GM04504 (cell line): Measurements from ENCODE around the gene CDC34.

Experiments used
- DNase-seq: peaks from one replicate; pipeline ENCODE4 v3.0.0-alpha.2; 2012; ENCODE audit warnings: low read depth

CDC34 gene

GRCh38 chr19:522726-523125 is 8.8 kb upstream of the CDC34 start:
- DNase-seq = no peak

DNA sequence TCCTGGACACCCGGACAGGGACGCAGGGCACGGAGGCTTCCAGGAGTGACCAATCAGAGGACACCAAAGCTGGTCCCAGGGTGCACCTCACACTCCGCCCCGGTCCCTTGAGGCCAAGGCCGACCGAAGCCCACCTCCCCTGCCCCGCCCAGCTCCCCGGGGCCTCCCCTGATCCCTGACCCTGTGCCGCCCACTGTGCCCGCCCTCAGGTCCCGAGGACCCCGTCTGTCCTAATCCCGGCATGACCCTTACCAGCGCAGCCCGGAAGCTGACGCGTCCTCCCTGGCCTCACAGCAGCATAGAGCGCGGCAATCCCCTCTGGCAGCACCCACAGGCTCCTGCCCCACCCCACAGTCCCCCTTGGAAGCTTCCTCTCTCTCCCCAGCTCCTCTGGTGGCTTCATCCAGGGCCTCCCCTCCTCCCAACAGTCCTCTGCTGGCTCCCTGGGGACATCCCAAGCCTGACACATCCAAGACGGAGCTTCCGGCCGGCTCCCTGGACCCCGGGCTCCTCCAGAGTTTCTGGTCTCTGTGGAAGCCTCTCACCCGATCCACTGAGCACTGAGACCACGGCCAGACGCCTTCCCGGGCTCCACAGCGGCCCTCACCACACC is 7.4 kb upstream of the CDC34 start:
- DNase-seq = no peak

DNA sequence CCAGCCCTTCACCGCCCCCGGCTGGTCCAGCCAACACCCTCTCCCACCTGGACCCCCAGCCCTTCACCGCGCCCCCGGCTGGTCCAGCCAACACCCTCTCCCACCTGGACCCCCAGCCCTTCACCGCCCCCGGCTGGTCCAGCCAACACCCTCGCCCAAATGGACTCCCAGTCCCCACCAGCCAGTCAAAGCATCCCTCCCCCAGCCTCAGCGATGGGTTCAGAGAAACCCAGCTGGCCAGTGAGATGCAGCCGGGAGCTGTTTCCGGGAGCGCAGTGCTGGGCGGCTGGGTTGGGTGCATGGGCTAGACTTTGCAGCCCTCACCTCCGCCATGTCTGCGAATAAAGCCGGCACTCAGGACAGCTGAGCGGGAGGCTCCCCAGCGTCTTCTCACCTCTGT is 6.5 kb upstream of the CDC34 start:
- DNase-seq = no peak

DNA sequence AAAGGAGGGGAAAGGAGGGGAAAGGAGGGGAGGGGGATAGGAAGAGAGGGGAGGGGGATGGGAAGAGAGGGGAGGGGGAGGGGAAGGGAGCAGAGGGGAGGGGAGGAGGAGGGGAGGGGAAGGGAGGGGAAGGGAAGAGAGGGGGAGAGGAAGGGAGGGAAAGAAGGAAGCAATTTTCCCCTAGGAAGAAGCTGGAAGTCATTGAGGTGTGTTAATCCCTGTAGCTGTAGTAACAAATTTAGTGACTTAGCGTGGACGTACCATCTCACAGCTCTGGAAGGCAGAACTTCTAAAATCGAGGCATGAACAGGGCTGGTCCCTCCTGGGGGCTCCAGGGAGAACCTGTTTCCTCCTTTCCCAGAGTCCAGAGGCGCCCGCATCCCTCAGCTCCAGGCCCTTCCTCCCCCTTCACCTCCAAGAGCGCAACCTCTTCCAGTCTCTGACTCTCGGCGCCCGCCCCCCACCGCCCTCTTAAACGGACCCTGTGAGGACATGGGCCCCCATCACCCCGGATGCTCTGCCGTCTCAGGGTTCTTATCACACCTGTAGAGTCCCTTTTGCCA is 5.6 kb upstream of the CDC34 start:
- DNase-seq = no peak

DNA sequence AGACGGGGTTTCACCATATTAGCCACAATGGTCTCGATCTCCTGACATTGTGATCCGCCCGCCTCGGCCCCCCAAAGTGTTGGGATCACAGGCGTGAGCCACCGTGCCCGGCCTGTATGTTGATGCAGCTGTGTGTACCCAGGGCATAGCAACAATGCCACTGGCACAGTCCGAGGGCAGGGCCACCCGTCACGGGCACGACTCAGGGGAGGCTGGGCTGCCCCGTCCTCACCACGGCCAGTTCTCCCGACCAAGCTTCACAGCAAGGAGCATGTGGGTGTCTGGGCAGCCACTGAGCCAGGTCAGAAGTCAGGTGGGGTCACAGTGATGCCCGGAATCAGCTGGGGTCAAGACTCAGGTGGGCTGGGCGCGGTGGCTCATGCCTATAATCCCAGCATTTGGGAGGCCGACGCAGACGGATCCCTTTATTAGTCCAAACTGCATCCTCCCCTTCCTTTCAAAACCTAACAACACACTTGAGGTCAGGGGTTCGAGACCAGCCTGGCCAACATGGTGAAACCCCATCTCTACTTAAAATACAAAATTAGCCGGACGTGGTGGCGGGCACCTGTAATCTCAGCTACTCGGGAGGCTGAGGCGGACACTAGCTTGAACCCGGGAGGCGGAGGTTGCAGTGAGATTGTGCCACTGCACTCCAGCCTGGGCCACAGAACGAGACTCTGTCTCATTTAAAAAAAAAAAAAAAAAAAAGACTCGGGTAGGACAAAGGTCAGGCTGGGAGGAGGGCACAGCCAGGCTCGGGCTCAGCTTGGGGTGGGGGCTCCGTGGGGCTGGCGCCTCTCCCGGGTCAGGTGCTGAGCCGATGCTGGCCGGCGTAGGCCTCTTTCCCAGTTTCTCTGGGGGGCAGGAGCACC is 1.2 kb upstream of the CDC34 start:
- DNase-seq = no peak

- peak; percentile 59 for DNase-seq
These were observed 379 bp upstream of the CDC34 start for GRCh38 chr19:531009-531752.

- DNase-seq = peak; percentile 43
These were observed 1.2 kb downstream of the CDC34 start for GRCh38 chr19:532561-533363.

DNA sequence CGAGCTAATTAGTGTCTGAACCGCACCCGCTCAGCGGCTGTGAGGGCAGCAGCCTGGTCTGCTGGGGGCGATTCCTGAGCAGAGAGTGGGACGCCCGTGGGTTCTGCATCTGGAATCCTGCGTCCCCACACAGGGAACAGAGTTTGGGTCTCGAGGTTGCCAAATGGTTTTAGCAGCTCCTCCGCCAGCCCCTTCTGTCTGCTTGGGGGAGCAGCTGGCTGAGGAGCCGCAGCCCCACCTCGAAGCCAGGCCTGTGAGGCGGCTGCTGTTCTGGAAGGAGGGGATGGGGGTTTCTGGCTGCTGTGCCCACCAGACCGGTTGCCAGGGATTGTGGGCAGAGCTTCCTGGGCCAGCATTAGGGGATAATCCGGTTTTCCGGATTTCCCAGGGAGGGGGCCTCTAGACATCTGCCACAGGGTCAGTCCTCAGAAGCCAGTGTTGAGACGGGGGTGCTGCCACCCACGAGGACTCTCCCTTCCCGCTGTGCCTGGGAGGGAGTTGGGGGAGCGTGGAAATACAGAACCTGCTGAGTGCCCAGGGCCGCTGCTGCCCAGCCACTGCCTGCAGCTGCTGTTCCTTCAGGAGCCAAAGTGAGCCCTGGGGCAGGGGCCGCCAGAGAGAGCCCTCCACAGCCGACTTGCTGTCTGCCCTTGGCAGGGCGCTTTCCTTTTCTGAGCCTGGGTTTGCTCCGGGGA is 2.0 kb downstream of the CDC34 start:
- DNase-seq = no peak

DNA sequence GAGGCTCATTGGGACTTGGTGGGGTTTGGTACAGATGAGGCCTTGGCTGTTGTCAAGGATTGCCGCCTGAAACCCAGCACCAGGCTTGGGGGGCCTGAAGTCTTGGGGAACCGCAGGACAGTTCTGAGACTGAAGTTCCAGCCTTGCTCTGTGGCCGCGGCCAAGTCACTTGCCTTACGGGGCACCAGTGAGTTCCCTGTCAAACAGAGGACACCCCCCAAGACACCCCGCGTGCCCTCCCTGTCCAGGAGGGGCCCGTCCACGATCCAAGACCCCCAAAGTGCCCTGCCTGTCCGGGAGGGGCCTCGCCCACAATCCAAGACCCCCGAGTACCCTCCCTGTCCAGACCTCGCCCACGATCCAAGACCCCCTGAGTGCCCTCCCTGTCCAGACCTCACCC is 2.5 kb downstream of the CDC34 start:
- DNase-seq = no peak

GRCh38 chr19:535017-535835 is 3.7 kb downstream of the CDC34 start:
- DNase-seq = no peak

DNA sequence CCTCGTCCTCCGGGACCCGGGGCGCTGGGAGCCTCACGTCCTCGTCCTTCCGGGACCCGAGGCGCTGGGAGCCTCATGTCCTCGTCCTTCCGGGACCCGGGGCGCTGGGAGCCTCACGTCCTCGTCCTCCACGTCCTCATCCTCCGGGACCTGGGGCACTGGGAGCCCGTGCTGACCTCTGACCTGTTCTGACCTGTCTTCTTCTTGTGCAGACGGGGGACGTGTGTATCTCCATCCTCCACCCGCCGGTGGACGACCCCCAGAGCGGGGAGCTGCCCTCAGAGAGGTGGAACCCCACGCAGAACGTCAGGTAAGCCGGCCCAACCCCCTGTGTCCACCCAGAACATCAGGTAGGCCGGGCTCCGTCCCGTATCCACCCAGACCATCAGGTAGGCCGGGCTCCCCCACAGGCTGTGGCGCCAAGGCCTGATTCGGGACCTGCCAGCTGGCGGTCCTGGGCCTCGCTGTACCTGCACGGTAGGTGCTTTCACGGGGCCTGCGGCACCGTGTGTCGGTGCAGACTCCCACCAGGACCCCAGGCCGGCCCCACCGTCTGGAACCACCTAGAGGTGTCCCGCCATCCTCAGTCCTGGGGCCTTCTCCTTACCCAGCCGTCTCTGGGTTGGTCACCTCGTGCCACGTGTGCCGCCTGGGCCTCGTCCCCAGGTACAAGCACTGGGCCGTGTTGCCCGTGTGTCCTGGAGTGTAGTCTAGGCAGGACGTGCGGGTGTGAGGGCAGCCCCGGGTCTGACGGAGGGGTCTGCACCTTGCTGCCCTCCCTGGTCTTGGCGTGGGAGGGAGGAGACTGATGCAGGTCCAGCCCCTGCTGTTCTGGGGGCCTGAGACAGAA is 4.7 kb downstream of the CDC34 start:
- DNase-seq = no peak

- DNase-seq = no peak
These were observed 5.4 kb downstream of the CDC34 start for GRCh38 chr19:536881-537404.

GRCh38 chr19:538641-539428 is 7.3 kb downstream of the CDC34 start:
- no peak for DNase-seq

DNA sequence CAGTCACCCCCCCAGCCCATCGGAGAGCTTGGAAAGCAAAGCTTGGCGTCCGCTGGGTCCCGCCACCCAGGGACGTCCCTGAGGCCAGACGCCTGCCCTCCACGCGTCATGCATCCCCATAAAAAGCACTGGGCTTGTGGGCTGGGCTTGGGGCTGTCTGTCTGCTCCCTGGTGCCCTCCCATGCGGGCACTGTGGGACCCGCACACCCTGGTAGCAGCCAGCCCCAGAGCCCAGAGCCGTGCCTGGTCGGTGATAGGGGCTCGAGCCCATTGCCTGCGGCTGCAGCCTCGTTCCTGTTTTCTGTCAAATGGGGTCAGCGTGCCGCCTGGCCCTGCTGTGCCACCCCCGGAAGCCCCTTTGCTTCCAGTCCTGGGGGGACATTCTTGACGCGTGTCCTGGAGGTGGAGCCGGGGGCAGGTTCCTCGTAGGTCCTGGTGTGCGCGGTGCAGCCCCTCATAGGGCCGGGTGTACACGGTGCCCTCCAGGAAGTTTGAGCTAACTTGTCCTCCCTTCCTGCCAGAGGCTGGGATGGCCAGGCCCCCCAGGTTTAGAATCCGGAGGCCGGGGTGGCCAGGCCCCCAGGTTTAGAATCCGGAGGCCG is 8.0 kb downstream of the CDC34 start:
- DNase-seq = no peak

DNA sequence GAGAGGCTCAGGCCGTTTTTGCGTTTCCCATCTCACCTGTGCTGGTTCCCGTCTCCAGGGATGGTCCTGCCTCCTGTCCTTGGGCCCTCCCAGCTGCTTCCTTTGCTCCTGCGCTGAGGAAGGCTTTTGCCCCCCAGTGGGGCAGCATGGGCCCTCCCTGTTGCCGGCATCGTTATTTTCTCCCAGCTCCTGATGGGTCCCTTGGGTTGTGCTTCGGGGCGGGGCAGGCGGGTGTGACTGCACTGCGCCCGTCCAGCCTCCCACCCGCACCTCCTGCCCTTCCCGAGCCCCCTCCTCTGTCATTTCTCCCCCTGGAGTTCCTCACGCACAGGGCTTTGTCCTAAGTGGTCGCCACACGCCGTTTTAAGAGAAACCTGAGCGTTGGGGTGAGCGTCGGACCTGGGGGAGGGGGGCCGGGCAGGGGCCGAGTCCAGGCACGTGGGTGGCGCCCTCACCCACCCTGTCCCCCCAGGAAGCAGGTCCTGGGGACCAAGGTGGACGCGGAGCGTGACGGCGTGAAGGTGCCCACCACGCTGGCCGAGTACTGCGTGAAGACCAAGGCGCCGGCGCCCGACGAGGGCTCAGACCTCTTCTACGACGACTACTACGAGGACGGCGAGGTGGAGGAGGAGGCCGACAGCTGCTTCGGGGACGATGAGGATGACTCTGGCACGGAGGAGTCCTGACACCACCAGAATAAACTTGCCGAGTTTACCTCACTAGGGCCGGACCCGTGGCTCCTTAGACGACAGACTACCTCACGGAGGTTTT is 9.5 kb downstream of the CDC34 start:
- DNase-seq = no peak

DNA sequence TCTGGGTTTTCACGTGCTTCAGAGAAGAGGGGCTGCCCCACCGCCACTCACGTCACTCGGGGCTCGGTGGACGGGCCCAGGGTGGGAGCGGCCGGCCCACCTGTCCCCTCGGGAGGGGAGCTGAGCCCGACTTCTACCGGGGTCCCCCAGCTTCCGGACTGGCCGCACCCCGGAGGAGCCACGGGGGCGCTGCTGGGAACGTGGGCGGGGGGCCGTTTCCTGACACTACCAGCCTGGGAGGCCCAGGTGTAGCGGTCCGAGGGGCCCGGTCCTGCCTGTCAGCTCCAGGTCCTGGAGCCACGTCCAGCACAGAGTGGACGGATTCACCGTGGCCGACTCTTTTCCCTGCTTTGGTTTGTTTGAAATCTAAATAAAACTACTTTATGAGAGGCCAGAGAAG is 10.1 kb downstream of the CDC34 start:
- no peak for DNase-seq
